ENCODE measurements around the gene CCR6. TPM values are rescaled to one million over a fixed set of nuclear protein-coding genes. Genes with fewer than 3 reads are reported as not detected.

CCR6 gene
- total RNA-seq, 4 donors from 2014 or later, result not detected

DNA sequence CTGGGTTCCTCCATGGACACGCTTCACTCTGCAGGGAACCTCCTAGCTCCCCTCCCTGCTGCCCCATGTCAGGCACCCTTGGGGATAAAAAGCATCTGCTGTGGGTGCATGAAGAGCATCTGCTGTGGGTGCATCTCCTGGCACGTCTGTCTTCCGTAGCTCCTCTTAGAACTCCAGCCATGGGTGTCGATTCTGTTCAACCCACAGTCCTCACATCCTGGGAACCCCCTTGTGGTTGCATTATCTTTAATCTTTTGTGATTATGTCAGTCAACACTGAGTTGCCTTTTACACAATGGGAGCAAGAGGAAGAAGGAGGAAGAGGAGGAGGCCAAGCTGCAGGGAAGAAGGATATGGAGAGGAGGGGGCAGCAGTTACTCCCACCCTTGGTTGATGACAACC lies 24.1 kb upstream of the CCR6 start:
- H3K27me3 ChIP-seq, result no peaks in the 10 kb centered on the region
- H3K4me1 ChIP-seq, result no peaks in the 10 kb centered on the region
- TF ChIP-seq CTCF (IDR thresholded peaks at IDR 0.05), result no peak
- no peak for TF ChIP-seq POLR2A (IDR thresholded peaks at IDR 0.05)
- no peaks in the 10 kb centered on the region for H3K36me3 ChIP-seq
- no peak for DNase-seq
- H3K9me3 ChIP-seq, result no peaks in the 10 kb centered on the region
- intact Hi-C loops (cut with DNase I; ENCODE audit: low total_unique reads), result no loop called here
- H3K4me3 ChIP-seq, result no peak overlapping the region
- H3K27ac ChIP-seq, result no peak overlapping the region

GRCh38 chr6:167099707-167100106 lies 23.2 kb upstream of the CCR6 start:
- Histone ChIP-seq H3K27me3 (no peaks in the 10 kb centered on the region), H3K4me1 (no peaks in the 10 kb centered on the region), H3K9me3 (no peaks in the 10 kb centered on the region), H3K27ac (no peak overlapping the region), H3K4me3 (no peak overlapping the region), H3K36me3 (no peaks in the 10 kb centered on the region)
- intact Hi-C loops (cut with DNase I; ENCODE audit: low total_unique reads), result no loop called here
- TF ChIP-seq CTCF (IDR thresholded peaks at IDR 0.05), result no peak
- DNase-seq, result no peak

DNA sequence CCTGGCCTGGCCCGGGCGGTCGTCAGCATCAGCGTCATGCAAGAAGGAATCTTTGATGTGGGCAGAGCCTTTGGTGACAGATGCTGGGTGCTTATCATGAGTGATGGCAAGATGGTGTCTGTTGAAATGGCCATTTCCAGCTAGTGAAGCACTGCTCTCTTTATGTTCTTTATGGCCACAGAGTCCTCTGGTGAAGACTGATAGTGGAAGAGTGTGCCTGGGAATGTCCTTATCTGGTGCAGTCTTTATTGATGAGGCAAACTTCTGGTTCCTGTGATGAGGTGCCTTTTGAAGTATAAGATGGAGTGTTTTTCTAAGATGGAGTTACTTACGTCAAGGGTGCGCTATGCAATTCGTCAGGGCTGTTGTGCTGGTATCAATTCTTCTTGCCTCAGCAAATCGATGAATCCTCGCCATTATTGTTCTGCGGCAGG lies 22.6 kb upstream of the CCR6 start:
- no peak for DNase-seq
- Histone ChIP-seq H3K27ac (no peak overlapping the region), H3K4me1 (no peaks in the 10 kb centered on the region), H3K36me3 (no peaks in the 10 kb centered on the region), H3K9me3 (no peaks in the 10 kb centered on the region), H3K27me3 (no peaks in the 10 kb centered on the region), H3K4me3 (no peak overlapping the region)
- intact Hi-C loops (cut with DNase I; ENCODE audit: low total_unique reads), result no loop called here
- no peak for TF ChIP-seq CTCF (IDR thresholded peaks at IDR 0.05)
- no peak for TF ChIP-seq POLR2A (IDR thresholded peaks at IDR 0.05)

DNA sequence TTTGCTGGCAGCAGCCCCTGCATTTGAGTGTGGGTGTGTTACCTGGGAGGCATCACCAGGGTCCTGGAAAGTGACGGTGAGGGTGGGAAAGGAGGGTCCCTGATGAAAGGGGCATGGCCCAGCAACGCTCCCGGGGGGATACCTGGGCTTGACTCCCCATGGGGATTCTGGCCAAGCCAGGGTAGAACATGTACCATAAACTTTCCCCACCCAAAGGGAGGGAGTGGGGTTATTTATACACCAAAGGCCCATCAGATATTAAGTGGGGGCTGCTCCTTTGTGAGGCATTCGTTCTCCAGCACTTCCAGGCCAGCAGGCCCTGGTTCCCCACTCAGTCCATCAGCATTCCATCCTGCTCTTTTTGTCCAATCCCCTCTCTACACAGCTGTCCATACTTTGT lies 20.6 kb upstream of the CCR6 start:
- intact Hi-C loops (cut with DNase I; ENCODE audit: low total_unique reads), result no loop called here
- Histone ChIP-seq H3K27me3 (no peaks in the 10 kb centered on the region), H3K4me1 (no peaks in the 10 kb centered on the region), H3K9me3 (no peaks in the 10 kb centered on the region), H3K4me3 (no peak overlapping the region), H3K27ac (no peak overlapping the region), H3K36me3 (no peaks in the 10 kb centered on the region)
- TF ChIP-seq CTCF (IDR thresholded peaks at IDR 0.05) (no peak), POLR2A (IDR thresholded peaks at IDR 0.05) (no peak)
- DNase-seq, result no peak

DNA sequence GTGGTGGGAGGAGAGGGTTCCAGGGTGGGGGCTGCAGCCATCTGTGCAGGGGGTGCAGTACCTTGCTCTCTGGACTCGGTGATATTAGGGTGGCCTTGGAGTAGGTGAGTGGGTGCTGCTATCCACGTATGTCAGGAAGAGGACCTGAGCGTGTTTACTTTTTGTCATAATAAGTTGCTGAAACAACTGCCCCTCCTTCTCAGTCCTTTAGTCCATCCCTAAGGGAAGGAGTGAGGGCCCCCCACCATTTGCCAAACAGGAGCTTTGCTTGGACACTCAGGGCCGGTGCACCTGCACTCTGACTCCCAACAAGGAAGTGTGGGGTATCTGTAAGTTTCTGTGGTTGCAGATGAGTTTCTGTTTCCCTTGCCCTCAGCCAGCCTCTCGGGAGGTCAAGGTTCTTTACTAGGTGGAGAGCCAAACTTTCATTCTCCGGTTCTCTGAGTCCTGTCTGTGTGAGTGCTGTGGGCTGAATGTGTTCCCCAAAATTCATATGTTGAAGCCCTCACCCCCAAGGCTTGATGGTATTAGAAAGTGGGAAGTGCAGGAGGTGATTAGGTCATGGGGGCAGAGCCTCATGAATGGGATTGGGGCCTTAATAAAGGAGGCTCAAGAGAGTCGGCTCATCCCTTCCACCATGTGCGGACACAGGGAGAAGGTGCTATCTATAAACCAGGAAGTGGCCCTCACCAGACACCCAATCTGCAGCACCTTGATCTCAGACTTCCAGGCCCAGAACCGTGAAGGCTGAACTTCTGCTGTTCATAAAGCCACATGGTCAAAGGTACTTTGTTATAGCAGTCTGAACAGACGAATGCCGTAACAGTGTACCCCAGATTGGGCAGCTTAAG lies 19.6 kb upstream of the CCR6 start:
- no peak overlapping the region for H3K27ac ChIP-seq
- H3K4me1 ChIP-seq, result no peaks in the 10 kb centered on the region
- H3K27me3 ChIP-seq, result no peaks in the 10 kb centered on the region
- H3K4me3 ChIP-seq, result no peak overlapping the region
- no peaks in the 10 kb centered on the region for H3K9me3 ChIP-seq
- intact Hi-C loops (cut with DNase I; ENCODE audit: low total_unique reads), result no loop called here
- H3K36me3 ChIP-seq, result no peaks in the 10 kb centered on the region
- TF ChIP-seq POLR2A (IDR thresholded peaks at IDR 0.05), result no peak
- TF ChIP-seq CTCF (IDR thresholded peaks at IDR 0.05), result no peak
- DNase-seq, result no peak
